Fibroblast of mammary gland (primary cell): ENCODE results near the gene PURB.
"Not testable (repeated sequence)": the region's sequence is repeated elsewhere in the genome, so short reads cannot be mapped to it uniquely, and the experiment has no call there.

Experiments
- DNase-seq: peaks from one replicate; pipeline ENCODE4 v3.0.0-alpha.2; 2010; ENCODE audit warnings: low read depth
- H3K4me3 ChIP-seq: 2 replicates; pipeline ENCODE4 v1.5.1; 2011; ENCODE audit warnings: low read depth, mild to moderate bottlenecking, low read length, moderate library complexity; ENCODE audit not compliant: control insufficient read depth
- TF ChIP-seq, protein P1 (sequence below): conservative IDR thresholded peaks from 2 replicates; pipeline ENCODE4 v1.5.1; 2011; ENCODE audit warnings: low read depth, low read length, inconsistent platforms; ENCODE audit not compliant: control insufficient read depth, insufficient read depth

The PURB gene

GRCh38 chr7:44852590-44852989, 32.7 kb downstream of the PURB start:
- DNase-seq = no peak
- TF ChIP-seq, protein P1, sequence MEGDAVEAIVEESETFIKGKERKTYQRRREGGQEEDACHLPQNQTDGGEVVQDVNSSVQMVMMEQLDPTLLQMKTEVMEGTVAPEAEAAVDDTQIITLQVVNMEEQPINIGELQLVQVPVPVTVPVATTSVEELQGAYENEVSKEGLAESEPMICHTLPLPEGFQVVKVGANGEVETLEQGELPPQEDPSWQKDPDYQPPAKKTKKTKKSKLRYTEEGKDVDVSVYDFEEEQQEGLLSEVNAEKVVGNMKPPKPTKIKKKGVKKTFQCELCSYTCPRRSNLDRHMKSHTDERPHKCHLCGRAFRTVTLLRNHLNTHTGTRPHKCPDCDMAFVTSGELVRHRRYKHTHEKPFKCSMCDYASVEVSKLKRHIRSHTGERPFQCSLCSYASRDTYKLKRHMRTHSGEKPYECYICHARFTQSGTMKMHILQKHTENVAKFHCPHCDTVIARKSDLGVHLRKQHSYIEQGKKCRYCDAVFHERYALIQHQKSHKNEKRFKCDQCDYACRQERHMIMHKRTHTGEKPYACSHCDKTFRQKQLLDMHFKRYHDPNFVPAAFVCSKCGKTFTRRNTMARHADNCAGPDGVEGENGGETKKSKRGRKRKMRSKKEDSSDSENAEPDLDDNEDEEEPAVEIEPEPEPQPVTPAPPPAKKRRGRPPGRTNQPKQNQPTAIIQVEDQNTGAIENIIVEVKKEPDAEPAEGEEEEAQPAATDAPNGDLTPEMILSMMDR = no peak
- no peak overlapping the region for H3K4me3 ChIP-seq

- TF ChIP-seq, protein P1 = no peak
- no peak for DNase-seq
- H3K4me3 ChIP-seq = no peak overlapping the region
Measured at GRCh38 chr7:44849885-44850544, 35.3 kb downstream of the PURB start.

- H3K4me3 ChIP-seq = peak overlapping the region; percentile 84
- DNase-seq = no peak
- TF ChIP-seq, protein P1 = no peak
Measured at GRCh38 chr7:44849259-44849884, 36.0 kb downstream of the PURB start.

DNA sequence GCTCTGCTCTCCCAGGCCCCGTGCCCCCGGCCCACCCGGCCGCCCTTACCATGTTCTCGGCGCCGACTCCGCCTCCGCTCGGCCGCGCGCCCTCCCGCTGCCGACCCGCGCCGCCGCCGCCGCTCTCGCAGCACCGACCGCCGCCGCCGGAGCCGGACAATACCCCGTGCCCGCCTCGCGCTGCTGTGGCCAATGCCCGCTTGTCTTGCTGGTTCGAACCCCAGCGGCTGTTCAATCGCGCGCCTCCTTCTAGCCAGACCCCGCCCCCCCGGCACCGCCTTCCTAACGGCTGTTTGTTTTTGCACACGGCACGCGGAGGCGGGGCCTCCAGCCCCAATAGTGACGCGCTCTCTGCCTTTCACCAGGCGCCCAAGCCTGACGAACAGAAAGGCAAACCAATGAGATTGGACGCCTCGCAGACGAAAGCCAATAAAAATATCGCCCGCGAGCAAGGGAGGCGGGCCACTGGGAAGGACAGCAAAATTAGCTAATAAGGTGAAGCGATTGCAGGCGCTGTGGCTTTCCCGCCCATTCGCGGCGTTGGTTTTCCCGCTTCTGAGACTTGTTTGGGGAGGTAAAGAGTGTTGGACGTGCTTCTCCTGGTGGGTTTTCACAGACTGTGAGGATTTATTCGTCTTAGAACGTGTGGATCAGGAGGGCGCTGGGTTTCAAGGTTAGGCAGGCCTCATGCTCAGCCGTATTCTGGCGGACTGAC, 37.3 kb downstream of the PURB start, which contains the start of gene H2AZ2:
H2AZ2 (minus strand) TSS at position 168 of the 715 bp plus-strand sequence; CDS start at position 52, 116 bp downstream.
- peak within 1 kb of the TSS; percentile 84 for H3K4me3 ChIP-seq
- peak; percentile 100 for DNase-seq
- TF ChIP-seq, protein P1 = no peak

DNA sequence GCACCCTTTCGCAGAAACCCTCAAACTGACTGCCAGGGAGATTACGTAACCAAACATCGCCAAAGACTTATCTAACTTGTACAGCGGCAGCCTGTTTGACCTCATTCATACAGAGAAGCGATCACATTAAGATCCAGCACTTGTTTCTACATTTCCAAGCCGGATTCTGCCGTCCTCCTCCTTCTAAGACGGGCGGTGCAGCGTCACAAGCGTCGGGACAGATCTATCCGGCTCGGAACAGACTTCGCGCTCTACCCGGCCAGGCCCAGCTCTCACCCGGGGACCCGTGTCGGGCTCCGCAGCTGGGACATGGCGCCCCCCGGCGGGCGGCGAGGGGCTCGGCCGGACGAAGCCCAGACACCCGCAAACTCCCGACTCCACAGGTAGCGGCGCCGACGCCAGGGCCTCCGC, 37.8 kb downstream of the PURB start:
- peak; percentile 78 for DNase-seq
- TF ChIP-seq, protein P1 = no peak
- peak overlapping the region; percentile 77 for H3K4me3 ChIP-seq

DNA sequence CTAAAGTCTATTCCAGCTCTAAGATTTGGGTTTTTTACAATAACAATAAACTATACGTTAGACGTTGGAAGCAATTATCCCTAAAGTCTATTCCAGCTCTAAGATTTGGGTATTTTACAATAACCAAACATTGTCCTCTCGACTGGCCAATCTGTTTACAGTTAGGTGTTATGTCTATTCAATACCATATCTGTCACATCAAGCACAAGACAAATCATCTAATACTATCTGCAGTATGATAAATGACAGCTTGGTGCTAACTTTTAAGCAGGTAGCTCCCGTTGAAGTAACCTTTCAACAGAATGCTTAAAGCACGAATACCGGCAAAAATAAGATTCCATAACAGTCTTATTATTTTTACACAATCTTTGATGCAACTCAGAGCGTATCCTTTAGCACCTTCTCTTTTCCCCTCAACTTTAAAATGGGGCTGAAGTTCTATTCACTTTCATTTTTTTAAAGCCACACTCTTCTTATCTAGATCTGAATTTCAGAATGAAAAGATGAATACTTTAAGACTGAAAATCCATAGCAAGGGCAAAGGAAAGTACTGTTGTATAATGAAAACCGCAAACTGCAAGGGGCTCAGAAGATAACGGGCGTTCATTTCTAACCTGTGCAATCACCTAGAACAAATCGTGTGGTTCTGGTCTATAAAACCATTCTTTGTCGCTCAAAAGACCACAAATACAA, 38.4 kb downstream of the PURB start:
- DNase-seq = no peak
- peak overlapping the region; percentile 77 for H3K4me3 ChIP-seq
- TF ChIP-seq, protein P1 = no peak

GRCh38 chr7:44846390-44846789, 38.9 kb downstream of the PURB start:
- H3K4me3 ChIP-seq = peak overlapping the region; percentile 77
- DNase-seq = not testable (repeated sequence)
